Glutamatergic neuron (in vitro differentiated cells): ENCODE measurements around the gene CRABP1. TPM values are rescaled to one million over a fixed set of nuclear protein-coding genes. Genes with fewer than 3 reads are reported as not detected.
A peak's percentile ranks its signal among the peaks of the same experiment; 100 is the strongest.

Experiments
- DNase-seq: peaks from one replicate; pipeline ENCODE4 v3.0.0; 2022
- H3K27ac Mint-ChIP-seq: one replicate; pipeline ENCODE4 v1.8.0; 2020; ENCODE audit warnings: mild to moderate bottlenecking, mixed read lengths, inconsistent platforms; ENCODE audit not compliant: unreplicated experiment
- H3K27me3 Mint-ChIP-seq: one replicate; pipeline ENCODE4 v1.8.0; 2020; ENCODE audit warnings: mild to moderate bottlenecking, moderate library complexity, mixed read lengths, inconsistent platforms; ENCODE audit not compliant: unreplicated experiment
- H3K36me3 Mint-ChIP-seq: one replicate; pipeline ENCODE4 v1.8.0; 2020; ENCODE audit warnings: mild to moderate bottlenecking, mixed read lengths, inconsistent platforms; ENCODE audit not compliant: unreplicated experiment
- H3K4me1 Mint-ChIP-seq: one replicate; pipeline ENCODE4 v1.8.0; 2020; ENCODE audit warnings: mild to moderate bottlenecking, low read depth, mixed read lengths, inconsistent platforms; ENCODE audit not compliant: unreplicated experiment
- H3K4me3 Mint-ChIP-seq: one replicate; pipeline ENCODE4 v1.8.0; 2020; ENCODE audit warnings: mild to moderate bottlenecking, mixed read lengths, inconsistent platforms; ENCODE audit not compliant: unreplicated experiment
- H3K9me3 Mint-ChIP-seq: one replicate; pipeline ENCODE4 v1.8.0; 2020; ENCODE audit warnings: mild to moderate bottlenecking, moderate library complexity, mixed read lengths, inconsistent platforms; ENCODE audit not compliant: unreplicated experiment
- total RNA-seq: library from RNA; stranded (reverse); fragmentation: NEBNext Ultra II Directional; extraction: Animal tissue kit (Norgen Biotek cat#: 25700); gene quantifications from one replicate; pipeline ENCODE4 v1.2.1, GENCODE V29; 2021; ENCODE audit not compliant: unreplicated experiment
- TF ChIP-seq, protein P1 (sequence below): fragments of 200-600 bp; sonication (generic); IDR thresholded peaks from one replicate; pipeline ENCODE4 v1.5.0; 2021; ENCODE audit not compliant: partially characterized antibody, unreplicated experiment

CRABP1 gene
- total RNA-seq, 1 donor from 2014 or later: 314 TPM

DNA sequence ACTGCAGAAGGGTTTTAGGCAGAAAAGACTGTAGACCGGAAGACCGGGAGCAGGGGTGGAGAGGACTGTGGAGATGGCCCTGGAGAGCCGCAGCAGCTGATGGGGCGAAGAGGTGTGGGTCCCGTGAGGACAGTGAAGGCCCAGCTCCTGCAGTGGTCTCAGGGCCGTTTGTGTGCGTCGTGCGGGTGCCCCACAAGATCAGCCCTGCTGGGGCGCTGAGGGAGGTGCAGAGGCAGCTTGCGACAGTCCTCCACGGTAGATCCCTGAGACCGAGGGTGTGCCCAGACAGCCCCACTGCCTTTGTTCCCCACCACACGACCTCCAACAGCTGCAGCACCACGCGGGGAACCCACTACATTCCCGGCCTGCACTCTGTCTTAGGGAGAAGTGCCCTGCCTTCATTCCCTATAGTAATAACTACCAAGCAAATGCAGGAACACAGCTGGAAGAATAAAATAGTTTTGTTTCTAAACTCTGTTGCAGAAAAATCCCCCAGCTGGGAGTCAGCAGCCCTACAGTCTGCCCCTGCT lies 19.0 kb upstream of the CRABP1 start:
- DNase-seq: no peak
- Mint-ChIP-seq H3K27me3 (peaks cover 6% of the 10 kb centered on the region), H3K4me1 (peaks cover 38% of the 10 kb centered on the region), H3K4me3 (no peak overlapping the region), H3K9me3 (peaks cover 4% of the 10 kb centered on the region), H3K27ac (no peak overlapping the region), H3K36me3 (no peaks in the 10 kb centered on the region)
- TF ChIP-seq, protein P1, sequence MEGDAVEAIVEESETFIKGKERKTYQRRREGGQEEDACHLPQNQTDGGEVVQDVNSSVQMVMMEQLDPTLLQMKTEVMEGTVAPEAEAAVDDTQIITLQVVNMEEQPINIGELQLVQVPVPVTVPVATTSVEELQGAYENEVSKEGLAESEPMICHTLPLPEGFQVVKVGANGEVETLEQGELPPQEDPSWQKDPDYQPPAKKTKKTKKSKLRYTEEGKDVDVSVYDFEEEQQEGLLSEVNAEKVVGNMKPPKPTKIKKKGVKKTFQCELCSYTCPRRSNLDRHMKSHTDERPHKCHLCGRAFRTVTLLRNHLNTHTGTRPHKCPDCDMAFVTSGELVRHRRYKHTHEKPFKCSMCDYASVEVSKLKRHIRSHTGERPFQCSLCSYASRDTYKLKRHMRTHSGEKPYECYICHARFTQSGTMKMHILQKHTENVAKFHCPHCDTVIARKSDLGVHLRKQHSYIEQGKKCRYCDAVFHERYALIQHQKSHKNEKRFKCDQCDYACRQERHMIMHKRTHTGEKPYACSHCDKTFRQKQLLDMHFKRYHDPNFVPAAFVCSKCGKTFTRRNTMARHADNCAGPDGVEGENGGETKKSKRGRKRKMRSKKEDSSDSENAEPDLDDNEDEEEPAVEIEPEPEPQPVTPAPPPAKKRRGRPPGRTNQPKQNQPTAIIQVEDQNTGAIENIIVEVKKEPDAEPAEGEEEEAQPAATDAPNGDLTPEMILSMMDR: no peak

DNA sequence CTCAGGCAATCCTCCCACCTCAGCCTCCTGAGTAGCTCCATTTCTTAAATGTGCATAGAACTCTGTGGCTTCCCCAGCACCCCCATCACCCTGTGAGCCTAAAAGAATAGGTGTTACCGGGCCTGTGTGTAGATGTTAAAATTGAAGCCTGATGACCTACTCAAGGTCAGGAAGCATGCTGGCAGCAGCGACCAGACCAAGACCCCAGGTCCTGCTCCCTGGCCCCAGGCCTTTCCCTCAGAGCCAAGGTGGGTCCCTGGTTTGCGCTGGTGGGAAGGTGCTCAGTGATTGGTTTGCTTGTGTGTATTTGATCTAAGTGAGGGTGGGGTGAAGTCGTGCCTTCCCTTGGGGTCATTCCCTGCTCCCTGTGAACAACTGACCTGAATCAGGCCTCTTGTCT lies 18.4 kb upstream of the CRABP1 start:
- H3K4me3 Mint-ChIP-seq: no peak overlapping the region
- peaks cover 6% of the 10 kb centered on the region for H3K27me3 Mint-ChIP-seq
- H3K36me3 Mint-ChIP-seq: no peaks in the 10 kb centered on the region
- peaks cover 4% of the 10 kb centered on the region for H3K9me3 Mint-ChIP-seq
- TF ChIP-seq, protein P1: no peak
- peaks cover 31% of the 10 kb centered on the region for H3K4me1 Mint-ChIP-seq
- DNase-seq: no peak
- H3K27ac Mint-ChIP-seq: peak overlapping the region; percentile 79

DNA sequence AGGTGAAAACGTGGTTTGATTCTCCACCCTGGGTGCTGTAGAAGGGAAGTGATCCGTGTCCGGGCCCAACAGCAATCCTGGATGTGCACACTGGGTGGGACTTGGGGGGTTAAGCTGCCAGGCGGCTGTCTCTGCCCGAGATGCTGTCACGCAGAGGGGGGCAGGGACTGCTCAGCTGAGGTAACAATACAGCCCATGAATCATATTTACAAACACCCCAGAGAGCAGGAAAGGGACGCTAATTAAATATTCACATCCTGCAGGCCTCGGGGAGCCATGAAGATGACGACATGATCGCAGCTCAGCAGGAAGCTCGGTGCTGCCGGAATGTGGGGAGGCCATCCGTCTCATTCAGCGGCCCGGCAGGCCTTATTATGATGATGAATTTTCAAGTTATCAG lies 17.9 kb upstream of the CRABP1 start:
- no peak for DNase-seq
- H3K27ac Mint-ChIP-seq: peak overlapping the region; percentile 79

DNA sequence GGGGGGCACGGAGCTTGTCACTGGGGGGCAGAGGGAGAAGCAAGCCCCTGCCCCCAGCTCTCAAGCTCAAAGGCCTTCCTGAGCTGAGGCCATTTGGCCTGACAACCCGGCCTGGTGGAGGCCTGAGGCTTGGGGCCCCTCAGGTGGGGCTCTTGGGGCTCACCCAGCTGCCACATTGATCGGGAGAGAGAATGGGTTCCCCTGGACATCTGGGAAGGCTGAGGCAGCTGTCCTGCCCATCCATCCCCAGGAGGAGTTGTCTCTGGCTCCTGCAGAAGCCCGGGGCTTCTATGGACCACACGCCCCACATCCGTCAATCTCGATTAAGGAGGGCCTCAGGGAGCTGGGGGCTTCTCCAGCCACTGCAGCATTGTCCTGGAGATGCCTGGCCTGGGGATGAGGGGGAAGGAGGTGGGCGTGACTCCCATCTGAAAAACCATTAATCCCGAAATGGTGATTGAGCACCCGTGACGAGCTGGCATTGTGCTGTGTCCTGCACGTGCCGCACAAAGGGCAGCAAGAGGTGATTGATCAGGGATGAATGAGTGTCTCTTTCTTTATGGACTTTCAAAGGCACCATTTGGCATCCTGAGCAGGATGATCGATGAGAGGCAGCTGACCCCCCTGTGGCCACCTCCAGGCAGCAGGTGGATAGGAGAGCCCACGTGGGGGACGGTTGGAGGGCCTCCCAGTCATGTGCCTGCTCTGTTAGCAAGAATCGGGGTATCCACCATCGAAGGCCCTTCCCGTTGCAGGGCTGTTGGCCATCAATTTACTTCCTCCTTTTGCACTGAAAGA lies 17.2 kb upstream of the CRABP1 start:
- Mint-ChIP-seq H3K36me3 (no peaks in the 10 kb centered on the region), H3K4me3 (peak overlapping the region; percentile 46), H3K9me3 (peaks cover 2% of the 10 kb centered on the region), H3K27ac (peak overlapping the region; percentile 90), H3K27me3 (peaks cover 5% of the 10 kb centered on the region), H3K4me1 (peaks cover 22% of the 10 kb centered on the region)
- TF ChIP-seq, protein P1: no peak
- DNase-seq: no peak

More for the DNA sequence above, 17.9 kb upstream of the CRABP1 start:
- peaks cover 26% of the 10 kb centered on the region for H3K4me1 Mint-ChIP-seq
- peak overlapping the region; percentile 11 for H3K4me3 Mint-ChIP-seq
- TF ChIP-seq, protein P1: no peak
- H3K36me3 Mint-ChIP-seq: no peaks in the 10 kb centered on the region
- H3K9me3 Mint-ChIP-seq: peaks cover 4% of the 10 kb centered on the region
- H3K27me3 Mint-ChIP-seq: peaks cover 6% of the 10 kb centered on the region

DNA sequence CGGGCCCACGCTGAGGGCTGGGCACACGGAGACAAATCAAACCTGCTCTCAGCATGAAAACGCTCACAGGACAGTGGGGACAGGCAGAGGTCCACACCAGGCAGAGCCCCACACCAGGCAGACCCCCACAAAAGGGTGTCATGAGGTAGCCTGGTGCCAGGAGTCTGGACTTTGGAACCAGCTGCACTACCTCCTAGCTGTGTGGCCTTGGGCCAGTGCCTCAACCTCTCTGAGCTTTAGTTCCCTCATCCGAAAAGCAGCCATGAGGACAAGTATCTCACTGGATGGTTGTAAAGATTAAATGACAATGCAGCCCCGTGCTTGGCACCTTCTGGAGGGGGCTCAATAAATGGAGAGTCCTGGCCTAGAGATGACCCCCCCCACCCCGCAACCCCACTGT lies 16.5 kb upstream of the CRABP1 start:
- H3K9me3 Mint-ChIP-seq: peaks cover 2% of the 10 kb centered on the region
- no peak for DNase-seq
- TF ChIP-seq, protein P1: no peak
- peaks cover 5% of the 10 kb centered on the region for H3K27me3 Mint-ChIP-seq
- H3K4me1 Mint-ChIP-seq: peaks cover 22% of the 10 kb centered on the region
- H3K27ac Mint-ChIP-seq: peak overlapping the region; percentile 90
- no peak overlapping the region for H3K4me3 Mint-ChIP-seq
- H3K36me3 Mint-ChIP-seq: no peaks in the 10 kb centered on the region
